NOMO-1 treated with DMSO at 0.1 percent for 48 hours (cell line): ENCODE data around the gene PGC.

Source experiments
- DNase-seq: peaks from one replicate; lab custom pipeline; 2025; ENCODE audit not compliant: unreplicated experiment; lab: John Stamatoyannopoulos, UW

The PGC gene

DNA sequence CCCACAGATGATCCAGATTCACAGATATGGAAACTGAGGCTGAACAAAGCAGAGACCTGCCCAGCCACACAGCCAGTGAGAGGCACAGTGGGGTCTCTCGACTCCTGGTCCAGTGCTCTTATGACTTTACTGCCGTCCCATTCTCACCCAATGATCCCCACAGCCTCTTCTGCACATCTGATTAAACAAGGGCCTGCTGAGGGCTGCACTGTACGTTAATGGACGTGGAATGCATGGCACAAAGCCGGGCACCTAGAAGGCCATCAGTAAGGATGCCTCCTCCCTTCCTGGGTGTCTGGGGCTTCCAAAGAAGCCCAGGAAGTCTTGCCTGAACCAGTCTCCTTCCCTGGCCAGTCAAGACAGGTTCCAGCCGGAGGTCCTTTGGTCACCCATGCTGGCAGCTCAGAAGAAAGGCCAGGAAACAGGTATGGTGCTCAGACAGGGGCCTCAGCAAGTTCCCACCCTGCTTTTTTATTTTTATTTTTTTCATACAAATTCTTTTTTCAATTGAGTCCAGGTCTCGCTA is 15.6 kb downstream of the PGC start:
- no peak for DNase-seq

DNA sequence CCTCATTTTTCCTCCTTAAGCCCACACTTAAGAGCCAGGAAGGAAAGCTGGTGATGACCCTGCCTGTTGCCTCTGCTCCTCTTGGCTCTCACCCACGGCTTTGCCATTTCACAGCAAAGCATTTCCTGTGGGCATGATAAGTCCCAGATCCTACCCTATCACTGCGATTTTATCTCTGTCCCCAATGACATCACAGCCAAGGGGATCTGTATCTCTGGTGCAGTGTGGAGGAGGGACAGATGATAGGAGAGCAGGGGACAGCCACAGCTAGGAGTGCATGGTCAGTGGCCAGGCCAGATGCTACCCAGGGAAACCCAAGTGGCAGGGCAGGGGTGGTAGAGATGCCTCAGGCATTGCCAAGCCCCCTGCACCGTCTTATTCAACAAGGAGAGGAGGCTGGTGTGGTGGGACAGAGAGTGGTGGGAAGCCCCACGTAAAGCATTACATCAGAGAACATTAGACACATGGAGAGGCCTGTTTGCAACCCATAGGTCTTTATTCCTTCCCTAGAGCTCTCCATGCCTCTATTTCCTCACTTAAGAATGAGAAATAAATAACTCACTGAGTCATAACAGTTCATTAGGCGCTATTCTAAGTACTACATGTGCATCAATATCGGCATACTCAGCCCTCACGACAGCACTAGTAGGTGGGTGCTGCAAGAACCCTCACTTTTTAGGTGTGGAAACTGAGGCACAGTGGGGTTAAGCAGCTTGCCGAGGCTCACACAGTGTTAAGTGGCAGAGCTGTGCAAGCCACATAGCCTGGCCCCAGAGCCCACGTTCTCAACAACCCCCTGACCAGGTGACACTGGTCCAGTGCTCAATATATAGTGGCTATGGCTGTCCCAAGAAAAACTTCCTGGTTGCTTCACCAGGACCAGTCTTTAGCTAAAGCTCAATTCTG is 16.4 kb downstream of the PGC start:
- no peak for DNase-seq

DNA sequence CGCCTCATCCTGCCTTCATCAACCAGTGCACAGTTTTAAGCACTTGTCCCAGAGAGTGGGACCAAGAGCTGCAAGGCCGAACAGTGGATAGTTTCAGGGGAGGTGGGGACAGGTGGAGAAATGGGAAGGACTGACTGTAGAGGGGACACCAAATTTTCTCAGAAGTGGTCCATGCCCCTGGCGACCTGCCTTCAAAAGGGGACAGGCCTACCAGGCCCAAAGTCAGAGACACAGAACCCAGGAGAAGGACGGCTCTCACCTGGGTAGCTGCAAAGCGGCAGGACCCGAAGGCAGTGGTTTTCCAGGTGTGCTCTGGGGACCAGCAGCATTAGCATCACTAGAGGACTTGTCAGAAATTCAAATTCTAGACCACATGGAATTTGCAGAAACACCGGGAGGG is 17.6 kb downstream of the PGC start:
- no peak for DNase-seq

- DNase-seq, result no peak
Measured at GRCh38 chr6:41728954-41729353, 18.2 kb downstream of the PGC start.

DNA sequence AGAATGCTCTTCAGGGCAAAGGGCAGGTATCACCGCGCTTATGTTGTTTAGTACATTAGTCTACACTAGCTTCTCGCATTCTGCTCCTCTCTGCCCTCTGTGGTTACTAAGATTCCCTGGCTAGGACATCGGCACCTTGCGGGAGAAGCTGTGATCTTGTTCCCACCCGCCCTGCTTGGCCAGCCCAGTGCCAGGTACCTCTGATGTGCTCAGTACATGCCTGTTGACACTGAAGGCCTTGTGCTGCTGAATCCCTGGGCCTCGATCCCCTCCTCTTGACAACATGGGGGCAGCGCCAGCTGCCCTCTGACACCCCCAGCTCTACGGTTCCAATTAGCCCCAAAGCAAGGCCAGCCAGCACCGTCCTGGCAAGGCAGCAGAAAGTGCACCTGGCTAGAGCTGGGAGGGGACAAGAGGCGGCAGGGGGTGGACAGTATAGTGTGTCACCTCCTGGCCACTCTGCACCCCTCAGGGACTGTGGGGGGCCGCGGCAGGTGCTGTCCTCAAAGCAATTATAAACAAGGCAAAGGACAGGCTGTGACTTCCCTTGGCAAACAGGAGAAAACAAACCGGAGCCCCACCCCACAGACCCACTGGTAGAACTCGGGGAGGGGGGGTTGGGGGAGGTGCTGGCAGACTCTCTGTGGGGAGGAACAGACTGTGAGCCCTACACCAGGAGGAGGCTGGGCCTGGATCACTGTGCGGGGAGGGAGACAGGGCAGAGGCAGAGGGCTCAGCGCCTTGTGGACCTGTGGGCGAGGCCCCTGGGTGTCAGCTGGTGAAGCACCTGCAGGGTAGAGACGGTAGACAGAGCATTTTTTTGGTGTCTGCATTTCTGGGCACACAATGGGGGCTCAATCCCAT is 18.9 kb downstream of the PGC start:
- DNase-seq, result no peak

- no peak for DNase-seq
Measured at GRCh38 chr6:41727705-41728072, 19.5 kb downstream of the PGC start.

- no peak for DNase-seq
Measured at GRCh38 chr6:41726876-41727275, 20.3 kb downstream of the PGC start.

GRCh38 chr6:41724586-41725501 is 22.4 kb downstream of the PGC start:
- DNase-seq, result no peak

DNA sequence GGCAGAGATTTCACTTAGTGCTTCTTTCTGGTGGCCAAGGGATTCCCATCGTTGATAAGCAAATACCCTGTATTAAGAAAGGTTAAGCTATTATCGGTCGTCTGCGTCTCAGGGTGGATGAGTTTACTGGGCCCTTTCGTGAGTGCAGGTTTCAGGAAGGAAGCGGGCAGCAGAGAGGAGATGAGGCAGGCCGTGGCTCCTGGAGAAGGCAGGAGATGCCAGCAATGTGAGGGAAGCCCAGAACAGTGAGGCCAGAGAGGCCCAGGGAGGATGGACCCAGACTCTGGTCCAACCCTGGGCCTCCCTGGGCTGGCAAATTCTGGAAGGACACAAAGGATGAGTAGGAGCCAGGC is 23.0 kb downstream of the PGC start:
- DNase-seq, result no peak

GRCh38 chr6:41723530-41724227 is 23.5 kb downstream of the PGC start:
- peak; percentile 95 for DNase-seq

- DNase-seq, result no peak
Measured at GRCh38 chr6:41722969-41723529, 24.1 kb downstream of the PGC start.

DNA sequence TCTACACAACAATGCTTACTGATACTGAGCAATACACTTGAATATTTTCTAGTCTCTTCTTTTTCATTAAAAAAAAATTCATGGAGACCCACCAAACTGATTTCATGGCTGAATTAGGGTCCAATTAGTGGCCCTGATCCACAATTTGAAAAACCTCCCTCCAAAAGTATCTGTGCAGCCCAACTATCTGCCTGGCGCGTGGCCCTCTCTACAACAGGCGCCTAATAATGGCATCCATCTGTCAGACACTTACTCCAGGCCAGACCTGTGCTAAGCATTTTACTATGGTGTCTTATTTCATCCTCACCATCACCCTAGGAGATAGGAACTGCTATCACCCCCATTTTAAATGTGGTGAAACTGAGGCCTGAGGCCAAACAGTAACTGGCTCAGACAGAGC is 25.8 kb downstream of the PGC start:
- no peak for DNase-seq

DNA sequence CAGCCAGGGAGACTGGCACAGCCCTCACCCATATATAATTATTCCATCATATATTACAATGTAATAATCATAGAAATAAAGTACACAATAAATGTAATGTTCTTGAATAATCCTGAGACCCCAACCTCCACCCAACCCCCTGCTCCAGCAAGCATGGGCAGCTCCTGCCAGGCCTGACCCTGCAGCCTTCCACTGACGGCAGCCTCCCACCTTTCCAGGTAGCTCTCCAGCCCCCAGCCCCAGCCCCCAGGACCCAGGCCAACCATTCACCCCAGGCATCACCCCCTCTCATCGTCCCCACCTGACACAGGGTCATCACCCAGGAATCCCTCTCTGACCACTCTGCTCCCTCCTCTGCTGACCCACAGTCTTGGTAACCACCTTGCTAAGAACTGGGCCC is 26.4 kb downstream of the PGC start:
- DNase-seq, result no peak

DNA sequence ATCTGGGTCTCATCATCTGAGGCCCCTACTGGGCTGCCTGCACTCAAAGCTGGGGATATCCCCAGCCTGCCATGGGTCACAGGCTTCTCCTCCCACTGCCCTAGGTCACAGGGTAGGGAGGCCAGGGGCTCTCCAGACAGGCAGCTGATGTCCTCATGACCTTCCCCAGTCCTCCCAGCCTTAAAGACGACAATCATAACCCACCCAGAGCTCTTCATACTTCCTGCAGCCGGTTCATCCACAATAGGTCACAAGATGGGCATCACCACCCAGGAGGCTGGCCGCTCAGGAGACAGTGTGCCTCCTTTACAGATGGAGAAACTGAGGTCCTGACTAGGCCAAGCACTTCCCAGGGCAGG is 27.0 kb downstream of the PGC start:
- no peak for DNase-seq

GRCh38 chr6:41719436-41720261 is 27.5 kb downstream of the PGC start:
- DNase-seq, result no peak

GRCh38 chr6:41718828-41719227 is 28.4 kb downstream of the PGC start:
- DNase-seq, result no peak

- peak; percentile 30 for DNase-seq
Measured at GRCh38 chr6:41717392-41717736, 29.8 kb downstream of the PGC start.

DNA sequence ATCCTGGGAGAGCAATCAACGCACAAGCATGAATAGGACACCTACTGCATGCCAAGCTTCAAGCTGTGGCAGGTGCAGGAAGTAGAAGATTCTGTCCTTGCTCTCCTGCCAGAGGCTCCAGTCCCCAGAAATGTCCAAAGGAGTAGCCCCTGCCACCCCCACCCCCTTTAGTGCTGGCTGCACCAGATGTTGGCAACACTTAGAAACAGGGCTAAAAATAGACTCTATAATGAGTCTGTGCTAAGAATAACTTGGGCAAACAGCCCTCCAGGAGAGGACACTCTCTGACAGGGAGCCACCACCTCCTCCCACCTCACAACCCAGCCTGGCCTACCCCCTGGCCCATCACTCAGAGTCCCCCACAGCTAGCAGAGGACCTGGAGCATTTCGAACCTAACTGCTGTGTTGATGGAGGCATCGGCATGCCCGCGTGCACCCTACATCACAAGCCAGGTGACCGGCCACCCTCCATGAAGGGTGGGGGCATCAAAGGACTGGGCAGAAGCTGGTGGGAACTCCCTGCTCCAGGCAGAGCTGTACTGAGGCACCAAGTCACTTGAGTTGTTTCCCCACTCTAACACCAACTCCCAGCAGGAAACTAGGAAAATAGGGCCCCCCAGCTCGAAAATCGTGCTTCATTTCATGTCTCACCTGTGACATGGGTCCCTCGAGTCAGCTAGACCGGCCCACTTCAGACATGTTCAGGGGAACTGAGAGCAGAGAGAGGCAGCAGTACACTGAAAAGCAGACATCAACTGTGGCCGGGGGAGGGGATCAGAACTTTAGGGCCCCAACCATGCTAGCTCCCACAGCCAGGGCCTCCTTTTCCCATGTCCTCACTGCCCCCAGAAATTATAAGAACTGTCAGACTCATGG is 30.4 kb downstream of the PGC start:
- peak; percentile 29 for DNase-seq
